ENCODE data around the gene CNKSR3.

CNKSR3 gene

GRCh38 chr6:154499855-154500589 is 10.5 kb downstream of the CNKSR3 start:
- Mint-ChIP-seq H3K9me3 (no peaks in the 10 kb centered on the region), H3K27ac (no peak overlapping the region), H3K4me3 (no peak overlapping the region), H3K27me3 (peaks cover 25% of the 10 kb centered on the region), H3K4me1 (no peaks in the 10 kb centered on the region), H3K36me3 (no peaks in the 10 kb centered on the region)
- no peak for ATAC-seq

GRCh38 chr6:154498340-154498934 is 12.0 kb downstream of the CNKSR3 start:
- Mint-ChIP-seq H3K27ac (no peak overlapping the region), H3K9me3 (no peaks in the 10 kb centered on the region), H3K36me3 (no peaks in the 10 kb centered on the region), H3K4me3 (no peak overlapping the region), H3K27me3 (peaks cover 25% of the 10 kb centered on the region), H3K4me1 (no peaks in the 10 kb centered on the region)
- no peak for ATAC-seq

GRCh38 chr6:154496793-154497517 is 13.5 kb downstream of the CNKSR3 start:
- ATAC-seq, result no peak
- Mint-ChIP-seq H3K27me3 (peaks cover 25% of the 10 kb centered on the region), H3K27ac (no peak overlapping the region), H3K4me1 (no peaks in the 10 kb centered on the region), H3K36me3 (no peaks in the 10 kb centered on the region), H3K9me3 (no peaks in the 10 kb centered on the region), H3K4me3 (no peak overlapping the region)

GRCh38 chr6:154496186-154496585 is 14.3 kb downstream of the CNKSR3 start:
- Mint-ChIP-seq H3K4me3 (no peak overlapping the region), H3K27ac (no peak overlapping the region), H3K27me3 (peaks cover 18% of the 10 kb centered on the region), H3K9me3 (no peaks in the 10 kb centered on the region), H3K36me3 (no peaks in the 10 kb centered on the region), H3K4me1 (no peaks in the 10 kb centered on the region)
- no peak for ATAC-seq

GRCh38 chr6:154494592-154495311 is 15.7 kb downstream of the CNKSR3 start:
- Mint-ChIP-seq H3K4me3 (no peak overlapping the region), H3K9me3 (no peaks in the 10 kb centered on the region), H3K36me3 (no peaks in the 10 kb centered on the region), H3K27ac (no peak overlapping the region), H3K4me1 (no peaks in the 10 kb centered on the region), H3K27me3 (peaks cover 10% of the 10 kb centered on the region)
- ATAC-seq, result no peak

- no peaks in the 10 kb centered on the region for H3K9me3 Mint-ChIP-seq
- no peaks in the 10 kb centered on the region for H3K36me3 Mint-ChIP-seq
- ATAC-seq, result no peak
- H3K27me3 Mint-ChIP-seq, result peaks cover 10% of the 10 kb centered on the region
- H3K4me1 Mint-ChIP-seq, result no peaks in the 10 kb centered on the region
- H3K27ac Mint-ChIP-seq, result no peak overlapping the region
- H3K4me3 Mint-ChIP-seq, result no peak overlapping the region
Observed at GRCh38 chr6:154491567-154492470, 18.7 kb downstream of the CNKSR3 start.

- Mint-ChIP-seq H3K27ac (no peak overlapping the region), H3K27me3 (no peaks in the 10 kb centered on the region), H3K9me3 (no peaks in the 10 kb centered on the region), H3K4me1 (no peaks in the 10 kb centered on the region), H3K36me3 (no peaks in the 10 kb centered on the region), H3K4me3 (no peak overlapping the region)
- ATAC-seq, result no peak
Observed at GRCh38 chr6:154489822-154490221, 20.7 kb downstream of the CNKSR3 start.

GRCh38 chr6:154488802-154489437 is 21.6 kb downstream of the CNKSR3 start:
- no peaks in the 10 kb centered on the region for H3K36me3 Mint-ChIP-seq
- no peak overlapping the region for H3K27ac Mint-ChIP-seq
- no peaks in the 10 kb centered on the region for H3K4me1 Mint-ChIP-seq
- ATAC-seq, result no peak
- H3K9me3 Mint-ChIP-seq, result no peaks in the 10 kb centered on the region
- H3K27me3 Mint-ChIP-seq, result no peaks in the 10 kb centered on the region
- H3K4me3 Mint-ChIP-seq, result no peak overlapping the region

GRCh38 chr6:154488248-154488593 is 22.3 kb downstream of the CNKSR3 start:
- Mint-ChIP-seq H3K27ac (no peak overlapping the region), H3K27me3 (no peaks in the 10 kb centered on the region), H3K4me3 (no peak overlapping the region), H3K9me3 (no peaks in the 10 kb centered on the region), H3K4me1 (no peaks in the 10 kb centered on the region), H3K36me3 (no peaks in the 10 kb centered on the region)
- no peak for ATAC-seq

- H3K27me3 Mint-ChIP-seq, result no peaks in the 10 kb centered on the region
- H3K4me3 Mint-ChIP-seq, result no peak overlapping the region
- no peak overlapping the region for H3K27ac Mint-ChIP-seq
- H3K36me3 Mint-ChIP-seq, result no peaks in the 10 kb centered on the region
- no peaks in the 10 kb centered on the region for H3K9me3 Mint-ChIP-seq
- no peak for ATAC-seq
- no peaks in the 10 kb centered on the region for H3K4me1 Mint-ChIP-seq
Observed at GRCh38 chr6:154487367-154488247, 22.9 kb downstream of the CNKSR3 start.

GRCh38 chr6:154485815-154486214 is 24.7 kb downstream of the CNKSR3 start:
- Mint-ChIP-seq H3K27me3 (no peaks in the 10 kb centered on the region), H3K4me3 (no peak overlapping the region), H3K9me3 (no peaks in the 10 kb centered on the region), H3K27ac (no peak overlapping the region), H3K36me3 (no peaks in the 10 kb centered on the region), H3K4me1 (no peaks in the 10 kb centered on the region)
- no peak for ATAC-seq

GRCh38 chr6:154484942-154485341 is 25.5 kb downstream of the CNKSR3 start:
- no peaks in the 10 kb centered on the region for H3K27me3 Mint-ChIP-seq
- no peak overlapping the region for H3K4me3 Mint-ChIP-seq
- no peaks in the 10 kb centered on the region for H3K4me1 Mint-ChIP-seq
- no peaks in the 10 kb centered on the region for H3K36me3 Mint-ChIP-seq
- no peak for ATAC-seq
- no peak overlapping the region for H3K27ac Mint-ChIP-seq
- H3K9me3 Mint-ChIP-seq, result no peaks in the 10 kb centered on the region

- no peak overlapping the region for H3K4me3 Mint-ChIP-seq
- H3K36me3 Mint-ChIP-seq, result no peaks in the 10 kb centered on the region
- ATAC-seq, result no peak
- H3K9me3 Mint-ChIP-seq, result no peaks in the 10 kb centered on the region
- H3K27me3 Mint-ChIP-seq, result no peaks in the 10 kb centered on the region
- no peak overlapping the region for H3K27ac Mint-ChIP-seq
- H3K4me1 Mint-ChIP-seq, result no peaks in the 10 kb centered on the region
Observed at GRCh38 chr6:154482858-154483257, 27.6 kb downstream of the CNKSR3 start.

Data from stimulated activated memory B cell treated with anti-CD40 and anti-IgM and Interleukin-4, amounts not matched to agents 10 μg/mL and 1 μg/mL and 100 μg/mL, for 72 hours (primary cell).